ENCODE results near the gene GAB1. TPM values are rescaled to one million over a fixed set of nuclear protein-coding genes. Genes with fewer than 3 reads are reported as not detected.

The GAB1 gene
- total and polyA plus RNA-seq, 11 donors: 15.3 to 130 (median 80.4) TPM

DNA sequence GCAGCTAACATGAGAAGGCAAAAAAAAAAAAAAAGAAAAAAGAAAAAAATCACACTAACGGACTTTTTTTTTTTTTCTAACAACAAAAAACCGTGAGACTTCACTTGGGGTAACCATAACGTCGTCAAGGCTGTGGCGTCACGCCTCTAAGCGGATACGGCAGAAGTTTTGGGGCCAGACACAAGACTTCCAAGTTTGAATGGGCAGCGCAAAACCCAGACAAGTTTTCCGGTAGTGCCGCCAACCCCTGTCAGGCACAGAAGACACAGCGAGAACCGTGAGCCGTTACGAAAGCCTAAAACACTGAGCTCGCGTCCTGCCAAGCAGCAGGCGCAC lies 176.3 kb downstream of the GAB1 start:
- Histone ChIP-seq H3K4me3 (peak overlapping the region; percentile 69 to 99 (median 89)), H3K27me3 (no peaks in the 10 kb centered on the region), H3K36me3 (peaks cover 0 to 10% (median 8%) of the 10 kb centered on the region in 9 donors), H3K27ac (peak overlapping the region in 11 of 12 donors; percentile 88 to 100 (median 98)), H3K4me1 (peaks cover 6 to 36% (median 30%) of the 10 kb centered on the region in 12 donors), H3K9me3 (peaks cover 0 to 4% (median 0%) of the 10 kb centered on the region in 12 donors)
- intact Hi-C loops (cut with DNase I): loop anchor here in 2 of 10 donors (2.0 to 10.0 kb wide), 2 partner anchors 176 to 178 kb away; partner anchors contain the start of gene GAB1 (in 2 of the 2)
- DNase-seq: no peak
- TF ChIP-seq, protein P1, sequence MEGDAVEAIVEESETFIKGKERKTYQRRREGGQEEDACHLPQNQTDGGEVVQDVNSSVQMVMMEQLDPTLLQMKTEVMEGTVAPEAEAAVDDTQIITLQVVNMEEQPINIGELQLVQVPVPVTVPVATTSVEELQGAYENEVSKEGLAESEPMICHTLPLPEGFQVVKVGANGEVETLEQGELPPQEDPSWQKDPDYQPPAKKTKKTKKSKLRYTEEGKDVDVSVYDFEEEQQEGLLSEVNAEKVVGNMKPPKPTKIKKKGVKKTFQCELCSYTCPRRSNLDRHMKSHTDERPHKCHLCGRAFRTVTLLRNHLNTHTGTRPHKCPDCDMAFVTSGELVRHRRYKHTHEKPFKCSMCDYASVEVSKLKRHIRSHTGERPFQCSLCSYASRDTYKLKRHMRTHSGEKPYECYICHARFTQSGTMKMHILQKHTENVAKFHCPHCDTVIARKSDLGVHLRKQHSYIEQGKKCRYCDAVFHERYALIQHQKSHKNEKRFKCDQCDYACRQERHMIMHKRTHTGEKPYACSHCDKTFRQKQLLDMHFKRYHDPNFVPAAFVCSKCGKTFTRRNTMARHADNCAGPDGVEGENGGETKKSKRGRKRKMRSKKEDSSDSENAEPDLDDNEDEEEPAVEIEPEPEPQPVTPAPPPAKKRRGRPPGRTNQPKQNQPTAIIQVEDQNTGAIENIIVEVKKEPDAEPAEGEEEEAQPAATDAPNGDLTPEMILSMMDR (IDR thresholded peaks at IDR 0.05): no peak
- TF ChIP-seq POLR2A (IDR thresholded peaks at IDR 0.05): no peak
- ATAC-seq: peak in 3 of 4 donors; percentile 8 to 47 (median 35)
- 0 to 1% (median 0%) methylated on average over 17 to 18 of the region's 18 CpGs for WGBS, 4 donors

DNA sequence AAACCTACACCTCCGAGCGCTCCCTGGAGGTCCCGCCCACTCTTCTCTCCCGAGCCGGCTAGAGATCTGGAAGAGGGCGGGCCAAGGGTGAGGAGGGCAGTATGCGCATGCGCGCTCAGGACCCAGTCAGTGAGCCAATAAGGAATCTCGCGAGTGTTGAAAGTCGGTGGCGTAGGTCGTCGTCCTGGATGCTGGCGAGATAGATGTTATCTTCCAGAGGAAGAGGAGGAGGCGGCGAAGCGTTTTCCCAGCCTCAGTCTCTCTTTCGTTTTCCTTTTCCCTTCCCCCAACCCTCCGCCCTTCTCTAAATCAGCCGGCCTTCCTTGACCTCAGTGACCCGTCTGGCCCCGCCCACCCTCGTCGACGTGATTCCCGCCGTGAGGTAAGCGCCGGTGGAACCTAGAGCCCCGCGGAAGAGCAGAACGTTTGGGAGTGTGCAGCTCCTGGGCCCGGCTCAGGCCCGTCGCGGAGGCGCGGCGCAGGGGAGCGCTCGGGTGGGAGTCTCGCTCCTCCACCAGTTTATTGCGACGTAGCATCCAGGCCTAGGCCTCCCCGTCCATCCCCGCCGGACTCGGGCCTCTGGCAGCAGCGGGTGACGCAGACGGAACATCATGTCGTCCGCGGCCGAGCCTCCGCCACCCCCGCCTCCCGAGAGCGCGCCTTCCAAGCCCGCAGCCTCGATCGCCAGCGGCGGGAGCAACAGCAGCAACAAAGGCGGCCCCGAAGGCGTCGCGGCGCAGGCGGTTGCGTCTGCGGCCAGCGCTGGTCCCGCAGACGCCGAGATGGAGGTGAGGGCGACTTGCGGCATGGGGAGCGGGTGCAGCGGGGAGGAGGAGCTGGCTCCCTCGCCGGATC lies 176.9 kb downstream of the GAB1 start, which contains the start of gene SMARCA5:
SMARCA5 (plus strand) TSS at position 389 of the 855 bp plus-strand sequence; CDS start at position 612, 223 bp downstream.
- Histone ChIP-seq H3K9me3 (peaks cover 0 to 4% (median 0%) of the 10 kb centered on the region in 12 donors), H3K27ac (peak within 1 kb of the TSS; percentile 88 to 100 (median 98)), H3K4me1 (peaks cover 8 to 42% (median 35%) of the 10 kb centered on the region in 12 donors), H3K36me3 (peaks cover 0 to 16% (median 14%) of the 10 kb centered on the region in 9 donors), H3K27me3 (no peaks in the 10 kb centered on the region), H3K4me3 (peak within 1 kb of the TSS; percentile 69 to 99 (median 89))
- WGBS, 4 donors: 0 to 1% (median 1%) methylated on average over 41 to 86 of the region's 86 CpGs
- peak; percentile 94 to 97 (median 96) for ATAC-seq
- TF ChIP-seq, protein P1 (IDR thresholded peaks at IDR 0.05): no peak
- TF ChIP-seq POLR2A (IDR thresholded peaks at IDR 0.05): peak; percentile 67 to 88
- intact Hi-C loops (cut with DNase I): loop anchor here in 2 of 10 donors (2.0 to 10.0 kb wide), 2 partner anchors 177 to 179 kb away; partner anchors contain the start of gene GAB1 (in 2 of the 2)
- peak; percentile 96 to 98 (median 98) for DNase-seq

DNA sequence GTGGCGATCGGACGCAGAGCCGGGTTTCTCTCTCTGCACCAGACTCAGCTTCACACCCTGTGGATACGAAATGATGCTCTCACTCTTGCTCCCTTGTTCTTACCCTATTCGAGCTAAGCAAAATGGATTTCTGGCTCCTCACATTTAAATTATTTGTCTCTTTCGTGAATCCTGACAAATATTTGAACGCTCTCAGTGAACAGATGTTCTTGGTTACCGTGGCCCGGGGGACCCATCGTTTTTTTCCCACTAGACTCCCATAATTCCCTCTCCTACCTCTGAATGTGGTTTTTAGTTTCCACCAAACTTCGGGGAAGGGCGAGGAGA lies 177.5 kb downstream of the GAB1 start:
- no peaks in the 10 kb centered on the region for H3K27me3 ChIP-seq
- H3K36me3 ChIP-seq: peaks cover 0 to 22% (median 18%) of the 10 kb centered on the region in 9 donors
- H3K4me1 ChIP-seq: peaks cover 9 to 46% (median 38%) of the 10 kb centered on the region in 12 donors
- H3K4me3 ChIP-seq: peak overlapping the region; percentile 69 to 99 (median 89)
- intact Hi-C loops (cut with DNase I): loop anchor here in 1 of 10 donors (10.0 kb wide), 1 partner anchor 179 kb away; the partner anchor contains the start of gene GAB1
- peaks cover 0 to 4% (median 0%) of the 10 kb centered on the region in 12 donors for H3K9me3 ChIP-seq
- WGBS, 4 donors: 0 to 1% (median 0%) methylated on average over 13 of the region's 13 CpGs
- ATAC-seq (no peak), DNase-seq (no peak)
- TF ChIP-seq, protein P1 (IDR thresholded peaks at IDR 0.05): no peak
- no peak for TF ChIP-seq POLR2A (IDR thresholded peaks at IDR 0.05)
- peak overlapping the region; percentile 88 to 100 (median 98) for H3K27ac ChIP-seq

DNA sequence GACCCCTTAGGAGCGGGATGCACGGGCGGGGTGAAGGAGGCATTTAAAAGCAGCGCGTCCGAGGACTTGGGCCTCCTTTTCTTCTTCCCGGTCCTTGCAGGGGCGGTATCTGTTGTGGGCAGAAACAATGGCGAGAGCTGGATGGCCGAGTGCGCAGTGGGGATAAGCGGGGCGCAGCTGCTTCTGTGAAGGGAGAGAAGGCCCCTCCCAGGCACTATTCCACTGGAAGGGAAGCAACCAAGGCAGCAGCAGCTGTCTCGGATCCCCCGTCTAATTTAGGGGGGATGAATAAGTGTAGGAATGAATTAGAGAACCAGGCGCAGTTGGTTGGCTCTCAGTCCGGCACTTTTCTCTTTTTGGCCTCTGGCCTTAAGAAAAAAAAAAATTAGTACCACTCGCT lies 177.8 kb downstream of the GAB1 start:
- TF ChIP-seq, protein P1 (IDR thresholded peaks at IDR 0.05): no peak
- no peak for TF ChIP-seq POLR2A (IDR thresholded peaks at IDR 0.05)
- 0 to 1% (median 0%) methylated on average over 15 to 18 of the region's 18 CpGs for WGBS, 4 donors
- intact Hi-C loops (cut with DNase I): loop anchor here in 1 of 10 donors (10.0 kb wide), 1 partner anchor 180 kb away; the partner anchor contains the start of gene GAB1
- Histone ChIP-seq H3K36me3 (peaks cover 0 to 25% (median 22%) of the 10 kb centered on the region in 9 donors), H3K4me1 (peaks cover 9 to 50% (median 41%) of the 10 kb centered on the region in 12 donors), H3K4me3 (peak overlapping the region; percentile 69 to 99 (median 89)), H3K27ac (peak overlapping the region; percentile 88 to 100 (median 98)), H3K9me3 (peaks cover 0 to 4% (median 0%) of the 10 kb centered on the region in 12 donors), H3K27me3 (no peaks in the 10 kb centered on the region)
- DNase-seq (peak; percentile 49 to 66 (median 55)), ATAC-seq (peak in 3 of 4 donors; percentile 32 to 42 (median 37))

Data from heart left ventricle (tissue), 16 donors.